Activated CD4-positive, alpha-beta T cell treated with anti-CD3 and anti-CD28 coated beads for 48 hours (primary cell): ENCODE data around the gene HIVEP3.
"Not testable (repeated sequence)": the region's sequence is repeated elsewhere in the genome, so short reads cannot be mapped to it uniquely, and the experiment has no call there.

ENCODE experiments used
- DNase-seq: peaks from one replicate; pipeline ENCODE4 v3.0.0-alpha.2; 2020

Gene HIVEP3

DNA sequence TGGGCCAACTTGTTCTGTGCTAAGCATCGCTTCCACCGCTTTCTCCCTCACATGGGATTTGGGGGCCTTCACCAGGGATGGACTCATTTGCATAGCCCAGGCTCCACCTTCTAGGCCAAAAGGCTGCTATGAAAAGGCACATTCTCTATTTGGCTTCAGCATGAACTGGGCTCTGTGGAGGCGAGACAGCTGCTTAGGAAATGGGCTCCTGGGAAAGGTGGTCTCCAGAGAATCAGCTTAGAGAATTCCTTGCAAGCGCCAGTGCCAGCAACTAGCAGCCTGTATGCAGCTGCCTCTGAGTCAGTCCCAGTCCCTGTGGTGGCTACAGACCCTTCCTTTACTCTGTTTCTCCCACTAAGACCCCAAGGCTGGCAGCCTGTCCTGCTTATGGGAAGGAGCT is 214.5 kb downstream of the HIVEP3 start:
- no peak for DNase-seq

- DNase-seq: no peak
These were observed 216.0 kb downstream of the HIVEP3 start for GRCh38 chr1:41702771-41703170.

GRCh38 chr1:41700986-41701535 is 217.7 kb downstream of the HIVEP3 start:
- DNase-seq: no peak

DNA sequence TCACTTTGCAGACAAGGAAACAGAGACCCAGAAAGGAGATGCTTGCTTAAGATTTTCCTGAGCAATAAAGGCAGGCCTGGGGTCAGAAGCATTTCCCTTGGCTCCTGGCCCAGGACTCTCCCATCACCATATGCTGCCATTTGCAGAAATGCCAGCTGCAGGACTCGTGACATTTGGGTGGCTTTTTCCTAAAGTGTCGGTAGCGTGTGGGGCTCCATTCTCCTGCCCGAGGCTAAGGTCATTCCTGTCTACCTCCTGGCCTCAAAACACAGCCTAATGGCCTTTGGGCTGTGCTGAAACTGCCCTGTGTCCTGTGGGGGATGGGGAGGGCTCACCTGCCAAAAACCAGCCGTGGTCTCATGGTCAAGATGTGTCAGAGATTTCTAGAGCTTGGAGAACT is 218.1 kb downstream of the HIVEP3 start:
- DNase-seq: no peak

GRCh38 chr1:41699861-41700248 is 218.9 kb downstream of the HIVEP3 start:
- no peak for DNase-seq

DNA sequence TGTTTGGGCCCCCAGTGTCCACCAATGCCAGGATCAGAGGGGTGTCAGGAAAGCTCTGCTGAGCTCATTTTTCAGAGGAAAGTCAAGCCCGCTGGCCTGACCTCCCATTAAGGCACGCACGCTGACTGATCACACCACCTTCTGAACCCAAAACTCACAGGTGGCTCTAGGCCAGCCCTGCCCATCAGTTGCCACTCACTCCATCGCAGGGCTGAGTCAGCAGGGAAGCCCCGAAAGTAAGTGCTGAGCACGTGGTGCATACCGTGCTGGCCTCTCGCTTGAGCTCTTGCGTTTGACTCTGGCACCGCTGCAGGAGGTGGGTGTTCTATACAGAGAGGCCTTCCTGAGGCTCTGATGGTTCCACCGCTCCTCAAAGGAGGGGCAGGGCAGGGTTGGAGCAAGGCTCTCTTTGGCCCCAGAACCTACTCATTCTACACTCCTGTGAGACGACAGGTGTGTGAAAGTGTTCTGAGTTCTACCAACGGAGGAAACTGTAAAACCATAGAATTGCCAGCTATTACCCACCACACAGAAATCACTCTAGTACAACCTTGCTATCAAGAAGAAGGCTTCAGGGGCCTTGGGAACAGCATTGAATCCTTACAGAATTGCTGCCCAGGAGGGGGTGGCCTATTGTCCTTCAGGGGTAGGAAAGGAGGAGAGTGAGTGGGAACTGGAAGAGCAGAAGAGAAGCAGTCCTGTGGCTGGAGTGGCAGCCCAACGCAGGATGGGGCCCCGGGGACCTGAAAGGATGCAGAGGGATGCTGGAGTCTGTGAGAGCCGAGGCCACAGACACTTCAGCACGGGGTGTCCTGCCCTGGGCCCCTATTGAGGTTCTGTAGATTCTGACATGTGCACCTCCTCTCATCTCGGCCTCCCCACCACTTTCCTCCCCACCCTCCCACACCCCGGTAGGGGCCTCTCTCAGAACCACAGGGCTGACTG is 219.5 kb downstream of the HIVEP3 start:
- peak; percentile 22 for DNase-seq

- DNase-seq: no peak
These were observed 222.3 kb downstream of the HIVEP3 start for GRCh38 chr1:41696381-41696780.

GRCh38 chr1:41695118-41695745 is 223.5 kb downstream of the HIVEP3 start:
- no peak for DNase-seq

DNA sequence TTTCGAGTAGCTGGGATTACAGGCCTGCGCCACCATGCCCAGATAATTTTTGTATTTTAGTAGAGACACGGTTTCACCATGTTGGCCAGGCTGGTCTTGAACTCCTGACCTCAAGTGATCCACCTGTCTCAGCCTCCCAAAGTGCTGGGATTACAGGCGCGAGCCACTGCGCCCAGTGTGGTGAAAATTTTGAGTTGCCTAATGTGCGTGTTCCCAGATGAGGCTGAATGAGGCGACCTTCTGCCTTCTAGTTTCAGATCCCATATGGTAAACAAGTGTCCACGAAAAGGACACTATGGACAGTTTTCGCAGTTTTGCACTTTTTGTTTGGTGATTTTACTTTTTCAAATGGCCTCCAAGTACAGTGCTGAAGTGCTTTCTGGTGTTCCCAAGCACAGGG is 226.8 kb downstream of the HIVEP3 start:
- not testable (repeated sequence) for DNase-seq

GRCh38 chr1:41691424-41691823 is 227.3 kb downstream of the HIVEP3 start:
- no peak for DNase-seq

DNA sequence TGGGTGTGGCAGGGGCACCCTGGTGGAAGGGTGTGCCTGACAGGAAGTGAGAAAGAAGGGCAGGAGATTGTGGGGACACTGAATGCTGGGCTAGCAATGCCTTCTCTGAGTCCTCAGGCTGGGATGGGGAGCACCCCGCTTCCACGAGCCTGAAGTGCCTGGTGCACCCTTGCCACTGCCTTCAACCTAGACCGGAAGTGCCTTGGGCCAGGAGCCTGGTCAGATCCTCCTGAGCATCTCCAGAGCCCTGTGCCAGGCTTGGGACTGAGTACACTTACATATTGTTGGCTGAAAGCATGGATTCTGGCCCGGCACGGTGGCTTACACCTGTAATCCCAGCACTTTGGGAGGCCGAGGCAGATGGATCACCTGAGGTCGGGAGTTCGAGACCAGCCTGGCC is 228.4 kb downstream of the HIVEP3 start:
- DNase-seq: no peak

DNA sequence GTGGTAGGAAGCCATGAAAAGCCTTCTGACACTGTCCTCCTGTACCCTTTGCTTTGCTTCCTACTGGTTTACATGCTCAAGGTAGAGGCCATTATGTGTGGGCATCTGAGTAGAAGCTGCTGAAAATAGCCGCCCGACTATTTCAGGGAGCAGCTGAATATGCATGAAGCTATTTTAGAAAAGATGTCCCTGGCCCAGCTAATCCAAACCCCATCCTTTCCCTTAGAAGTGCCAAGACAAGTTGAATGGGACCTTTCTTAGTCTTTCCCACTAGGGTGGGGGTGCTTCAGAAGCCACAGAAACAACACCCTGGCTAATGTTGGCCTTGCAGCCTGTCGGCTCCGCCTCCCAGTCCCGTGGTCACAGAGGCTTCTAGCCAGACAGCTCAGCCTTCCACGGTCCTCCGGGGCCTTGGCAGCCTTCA is 229.2 kb downstream of the HIVEP3 start:
- DNase-seq: no peak

- DNase-seq: no peak
These were observed 229.6 kb downstream of the HIVEP3 start for GRCh38 chr1:41689139-41689538.

GRCh38 chr1:41687007-41687406 is 231.7 kb downstream of the HIVEP3 start:
- no peak for DNase-seq

- DNase-seq: peak; percentile 38
These were observed 234.8 kb downstream of the HIVEP3 start for GRCh38 chr1:41683681-41684500.

- DNase-seq: no peak
These were observed 235.7 kb downstream of the HIVEP3 start for GRCh38 chr1:41682845-41683625.

- no peak for DNase-seq
These were observed 236.6 kb downstream of the HIVEP3 start for GRCh38 chr1:41682149-41682548.

- DNase-seq: no peak
These were observed 237.2 kb downstream of the HIVEP3 start for GRCh38 chr1:41681331-41682098.

- no peak for DNase-seq
These were observed 238.7 kb downstream of the HIVEP3 start for GRCh38 chr1:41679994-41680393.

DNA sequence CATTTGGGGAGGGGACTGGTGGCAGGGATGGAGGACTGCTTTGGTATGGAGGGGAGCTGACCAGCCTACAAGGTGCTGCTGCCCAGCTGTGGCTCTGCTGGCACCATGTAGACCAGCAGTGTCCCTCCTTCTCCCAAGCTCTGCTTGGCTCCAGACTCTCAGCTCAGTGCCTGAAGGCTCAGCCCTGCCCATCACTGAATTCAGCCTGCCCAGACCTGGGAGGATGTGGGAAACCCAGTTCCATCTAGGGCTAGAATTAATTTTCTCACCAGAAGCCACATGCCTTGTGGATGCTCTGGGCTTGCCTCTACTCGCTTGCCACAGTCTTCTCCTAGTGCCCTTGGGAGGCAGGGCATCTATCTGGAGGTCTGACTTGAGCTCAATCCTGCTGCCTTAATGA is 239.2 kb downstream of the HIVEP3 start:
- DNase-seq: no peak

DNA sequence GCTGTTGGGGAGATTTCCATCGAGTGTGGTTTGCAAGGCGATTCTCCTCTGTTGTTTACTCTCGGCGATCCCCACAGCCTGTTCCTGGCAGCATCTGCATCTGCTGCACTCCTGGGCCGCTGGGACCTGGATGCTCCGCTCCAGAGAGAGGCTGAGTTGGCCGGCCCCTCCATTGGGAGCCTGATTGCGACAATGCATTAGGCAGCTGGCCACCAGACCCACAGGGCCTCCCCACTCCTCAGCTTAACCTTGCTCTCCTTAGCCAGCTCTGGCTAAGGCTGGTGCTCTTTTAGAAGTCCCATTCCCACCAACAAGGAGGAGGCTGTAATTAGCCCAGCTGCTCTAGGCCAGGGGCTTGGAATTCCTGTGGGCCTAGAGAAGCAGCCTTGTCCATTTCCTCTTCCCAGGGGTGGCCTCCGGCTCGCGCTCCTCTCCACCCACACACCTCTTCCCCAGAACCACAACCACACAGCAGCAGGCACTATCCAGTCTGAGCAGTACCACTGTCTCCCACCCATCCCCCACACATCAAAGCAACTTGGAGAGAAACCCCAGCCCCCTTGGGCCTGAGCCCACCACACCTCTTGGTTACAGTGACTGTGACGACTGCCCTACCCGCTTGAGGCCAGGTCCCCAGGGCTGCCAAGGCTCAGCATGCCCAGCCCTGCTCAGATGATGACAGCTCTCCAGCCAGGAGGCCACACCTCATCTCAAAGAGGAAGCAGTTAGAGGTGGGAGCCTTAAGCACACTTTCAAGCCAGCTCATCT is 240.4 kb downstream of the HIVEP3 start:
- DNase-seq: no peak
